Adrenal gland (tissue), 5 donors: ENCODE results near the gene RSRC2.

ENCODE experiments used
- CTCF ChIP-seq, 6 experiments: fragments of 450-650 bp in 4 of 6; fragments of 200-600 bp in 2 of 6; sonication (generic) in 1 of 6; IDR thresholded peaks; 1 replicate in 5 of 6; 2 replicates in 1 of 6; pipeline versions ENCODE4 v1.5.1 to v1.8.0; 2016 to 2021; ENCODE audit warnings: antibody characterized with exemption in 6 of 6, mild to moderate bottlenecking in 2 of 6, moderate library complexity in 1 of 6
- POLR2A ChIP-seq, 2 donors: fragments of 450-650 bp; IDR thresholded peaks; one replicate each; pipeline ENCODE4 v1.6.1; 2017; ENCODE audit warnings: antibody characterized with exemption in 2 of 2, mild to moderate bottlenecking in 2 of 2, moderate library complexity in 1 of 2
- donor health status: DM: no; HTN: no; CAD: no.

GRCh38 chr12:122515275-122515674, 11.5 kb downstream of the RSRC2 start:
- TF ChIP-seq CTCF (IDR thresholded peaks at IDR 0.05) (no peak), POLR2A (IDR thresholded peaks at IDR 0.05) (no peak)
